K562 (cell line): ENCODE measurements around the gene ZNF284. TPM values are rescaled to one million over a fixed set of nuclear protein-coding genes. Genes with fewer than 3 reads are reported as not detected.

ENCODE experiments used
- ATF1 ChIP-seq, 2 experiments: fragments of 450-650 bp in 1 of 2; IDR thresholded peaks; 2 replicates each; pipeline ENCODE4 v1.6.1; 2016; ENCODE audit warnings: missing compliant biosample characterization in 1 of 2, missing genetic modification characterization in 1 of 2
- CXXC5 ChIP-seq: fragments of 250-450 bp; sonication (Bioruptor Pico); IDR thresholded peaks from 2 replicates; pipeline ENCODE4 v1.8.0; 2022; ENCODE audit warnings: inconsistent platforms, mild to moderate bottlenecking, moderate library complexity
- HMG20B ChIP-seq: fragments of 250-450 bp; sonication (Bioruptor Pico); IDR thresholded peaks from 2 replicates; pipeline ENCODE4 v1.5.0; 2021; ENCODE audit warnings: mild to moderate bottlenecking
- KLF13 ChIP-seq: fragments of 450-650 bp; IDR thresholded peaks from 2 replicates; pipeline ENCODE4 v1.6.1; 2016; ENCODE audit warnings: missing genetic modification characterization, low read depth, mild to moderate bottlenecking, missing compliant biosample characterization, moderate library complexity, borderline replicate concordance
- PYGO2 ChIP-seq: fragments of 450-650 bp; IDR thresholded peaks from 2 replicates; pipeline ENCODE4 v1.6.1; 2016; ENCODE audit warnings: mild to moderate bottlenecking, missing genetic modification characterization, moderate library complexity, missing compliant biosample characterization
- SRSF9 ChIP-seq: fragments of 200-400 bp; formaldehyde crosslinking; IDR thresholded peaks from 2 replicates; pipeline ENCODE4 v1.6.1; 2017; ENCODE audit warnings: low read depth, low read length, borderline replicate concordance
- ZBTB8A ChIP-seq: fragments of 450-650 bp; IDR thresholded peaks from 2 replicates; pipeline ENCODE4 v1.6.1; 2018; ENCODE audit warnings: mild to moderate bottlenecking, moderate library complexity; ENCODE audit not compliant: partially characterized antibody
- ZFP36 ChIP-seq: fragments of 150-350 bp; IDR thresholded peaks from 2 replicates; pipeline ENCODE4 v1.6.1; 2018; ENCODE audit warnings: low read length, low read depth; ENCODE audit not compliant: partially characterized antibody
- ZNF282 ChIP-seq: sonication (generic); formaldehyde crosslinking; IDR thresholded peaks from 2 replicates; pipeline ENCODE4 v1.8.1; 2023; ENCODE audit warnings: missing genetic modification reagents
- polyA plus RNA-seq, 8 experiments: library from polyadenylated mRNA; depleted of rRNA in 4 of 8; stranded (reverse) in 5 of 8; unstranded in 3 of 8; fragments of >200 nt; fragmentation: Nextera tagmentation in 2 of 8; fragmentation: Illumina TruSeq in 1 of 8; extraction: Ambion mirVana in 2 of 8; extraction: Trizol in 1 of 8; gene quantifications; 2 replicates each; pipeline versions ENCODE4 v1.2.1 to v1.2.3, GENCODE V29; 2011 to 2014; ENCODE audit warnings: inconsistent platforms in 1 of 8, missing spikeins in 1 of 8
- total RNA-seq, 7 experiments: library from RNA; depleted of rRNA in 6 of 7; stranded (reverse); fragments of >200 nt in 6 of 7; fragmentation: Illumina TruSeq in 2 of 7; extraction: Trizol in 2 of 7; gene quantifications; 2 replicates each; pipeline versions ENCODE4 v1.2.1 to v1.2.3, GENCODE V29; 2011 to 2021; ENCODE audit warnings: low replicate concordance in 1 of 7
- TF ChIP-seq, protein P1 (sequence below): fragments of 450-650 bp; IDR thresholded peaks from 2 replicates; pipeline ENCODE4 v1.6.1; 2016; ENCODE audit warnings: mild to moderate bottlenecking, moderate library complexity
- TF ChIP-seq, protein P2 (sequence below): IDR thresholded peaks from 2 replicates; pipeline ENCODE4 v1.6.1; 2011; ENCODE audit warnings: borderline replicate concordance, low read depth, mild to moderate bottlenecking, moderate library complexity, low read length; ENCODE audit not compliant: insufficient read depth, poor library complexity, severe bottlenecking
- TF ChIP-seq, protein P3 (sequence below), 2 experiments: fragments of 450-650 bp in 1 of 2; sonication (generic) in 1 of 2; formaldehyde crosslinking in 1 of 2; IDR thresholded peaks in 1 of 2; conservative IDR thresholded peaks in 1 of 2; 2 replicates each; pipeline versions ENCODE4 v1.6.1 to v1.8.1; 2016 to 2023; ENCODE audit warnings: mild to moderate bottlenecking in 2 of 2, moderate library complexity in 2 of 2, inconsistent platforms in 1 of 2, missing genetic modification reagents in 1 of 2

ZNF284 gene
- total and polyA plus RNA-seq, 9 of the 15 experiments (the other 6 are each of a cell fraction or from before 2014, with no cell fraction given) = 0.07 to 0.24 (median 0.20) TPM

DNA sequence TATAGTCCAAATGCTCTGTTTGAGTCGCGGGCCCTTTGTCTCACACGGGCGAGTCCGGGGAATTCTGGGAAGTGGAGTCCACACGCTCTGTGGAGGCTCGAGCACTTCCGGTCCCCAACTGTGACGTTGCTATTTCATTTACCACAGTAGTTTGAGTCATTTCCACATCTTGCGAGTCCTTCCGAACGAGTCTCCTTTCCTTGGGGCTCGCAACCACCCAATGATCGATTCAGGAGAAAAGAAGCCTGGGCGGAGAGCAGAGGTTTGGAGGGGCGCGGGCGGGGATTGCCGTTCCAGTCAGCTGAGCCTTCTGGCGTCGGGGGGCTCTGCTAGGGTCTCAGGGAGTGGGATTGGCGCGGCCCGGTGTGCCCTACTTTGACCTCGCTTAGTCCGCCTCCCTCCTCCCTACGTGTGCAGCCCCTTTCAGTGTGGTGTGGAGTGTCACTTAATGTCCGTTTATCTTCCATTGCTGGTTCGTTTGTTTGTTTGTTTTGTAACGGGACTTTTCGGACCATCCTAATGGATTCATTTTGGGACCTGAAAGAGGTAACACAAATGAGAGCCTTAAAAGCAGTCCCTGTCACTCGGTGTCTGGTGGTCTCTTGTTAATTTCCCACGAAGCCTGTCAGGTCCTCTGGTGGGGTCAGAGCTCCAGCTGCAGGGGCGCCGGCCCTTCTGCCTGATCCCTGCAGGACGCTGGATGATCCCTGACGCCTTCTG is 46.6 kb upstream of the ZNF284 start, which contains the start of gene ZNF222 (continued):
- TF ChIP-seq, protein P1, sequence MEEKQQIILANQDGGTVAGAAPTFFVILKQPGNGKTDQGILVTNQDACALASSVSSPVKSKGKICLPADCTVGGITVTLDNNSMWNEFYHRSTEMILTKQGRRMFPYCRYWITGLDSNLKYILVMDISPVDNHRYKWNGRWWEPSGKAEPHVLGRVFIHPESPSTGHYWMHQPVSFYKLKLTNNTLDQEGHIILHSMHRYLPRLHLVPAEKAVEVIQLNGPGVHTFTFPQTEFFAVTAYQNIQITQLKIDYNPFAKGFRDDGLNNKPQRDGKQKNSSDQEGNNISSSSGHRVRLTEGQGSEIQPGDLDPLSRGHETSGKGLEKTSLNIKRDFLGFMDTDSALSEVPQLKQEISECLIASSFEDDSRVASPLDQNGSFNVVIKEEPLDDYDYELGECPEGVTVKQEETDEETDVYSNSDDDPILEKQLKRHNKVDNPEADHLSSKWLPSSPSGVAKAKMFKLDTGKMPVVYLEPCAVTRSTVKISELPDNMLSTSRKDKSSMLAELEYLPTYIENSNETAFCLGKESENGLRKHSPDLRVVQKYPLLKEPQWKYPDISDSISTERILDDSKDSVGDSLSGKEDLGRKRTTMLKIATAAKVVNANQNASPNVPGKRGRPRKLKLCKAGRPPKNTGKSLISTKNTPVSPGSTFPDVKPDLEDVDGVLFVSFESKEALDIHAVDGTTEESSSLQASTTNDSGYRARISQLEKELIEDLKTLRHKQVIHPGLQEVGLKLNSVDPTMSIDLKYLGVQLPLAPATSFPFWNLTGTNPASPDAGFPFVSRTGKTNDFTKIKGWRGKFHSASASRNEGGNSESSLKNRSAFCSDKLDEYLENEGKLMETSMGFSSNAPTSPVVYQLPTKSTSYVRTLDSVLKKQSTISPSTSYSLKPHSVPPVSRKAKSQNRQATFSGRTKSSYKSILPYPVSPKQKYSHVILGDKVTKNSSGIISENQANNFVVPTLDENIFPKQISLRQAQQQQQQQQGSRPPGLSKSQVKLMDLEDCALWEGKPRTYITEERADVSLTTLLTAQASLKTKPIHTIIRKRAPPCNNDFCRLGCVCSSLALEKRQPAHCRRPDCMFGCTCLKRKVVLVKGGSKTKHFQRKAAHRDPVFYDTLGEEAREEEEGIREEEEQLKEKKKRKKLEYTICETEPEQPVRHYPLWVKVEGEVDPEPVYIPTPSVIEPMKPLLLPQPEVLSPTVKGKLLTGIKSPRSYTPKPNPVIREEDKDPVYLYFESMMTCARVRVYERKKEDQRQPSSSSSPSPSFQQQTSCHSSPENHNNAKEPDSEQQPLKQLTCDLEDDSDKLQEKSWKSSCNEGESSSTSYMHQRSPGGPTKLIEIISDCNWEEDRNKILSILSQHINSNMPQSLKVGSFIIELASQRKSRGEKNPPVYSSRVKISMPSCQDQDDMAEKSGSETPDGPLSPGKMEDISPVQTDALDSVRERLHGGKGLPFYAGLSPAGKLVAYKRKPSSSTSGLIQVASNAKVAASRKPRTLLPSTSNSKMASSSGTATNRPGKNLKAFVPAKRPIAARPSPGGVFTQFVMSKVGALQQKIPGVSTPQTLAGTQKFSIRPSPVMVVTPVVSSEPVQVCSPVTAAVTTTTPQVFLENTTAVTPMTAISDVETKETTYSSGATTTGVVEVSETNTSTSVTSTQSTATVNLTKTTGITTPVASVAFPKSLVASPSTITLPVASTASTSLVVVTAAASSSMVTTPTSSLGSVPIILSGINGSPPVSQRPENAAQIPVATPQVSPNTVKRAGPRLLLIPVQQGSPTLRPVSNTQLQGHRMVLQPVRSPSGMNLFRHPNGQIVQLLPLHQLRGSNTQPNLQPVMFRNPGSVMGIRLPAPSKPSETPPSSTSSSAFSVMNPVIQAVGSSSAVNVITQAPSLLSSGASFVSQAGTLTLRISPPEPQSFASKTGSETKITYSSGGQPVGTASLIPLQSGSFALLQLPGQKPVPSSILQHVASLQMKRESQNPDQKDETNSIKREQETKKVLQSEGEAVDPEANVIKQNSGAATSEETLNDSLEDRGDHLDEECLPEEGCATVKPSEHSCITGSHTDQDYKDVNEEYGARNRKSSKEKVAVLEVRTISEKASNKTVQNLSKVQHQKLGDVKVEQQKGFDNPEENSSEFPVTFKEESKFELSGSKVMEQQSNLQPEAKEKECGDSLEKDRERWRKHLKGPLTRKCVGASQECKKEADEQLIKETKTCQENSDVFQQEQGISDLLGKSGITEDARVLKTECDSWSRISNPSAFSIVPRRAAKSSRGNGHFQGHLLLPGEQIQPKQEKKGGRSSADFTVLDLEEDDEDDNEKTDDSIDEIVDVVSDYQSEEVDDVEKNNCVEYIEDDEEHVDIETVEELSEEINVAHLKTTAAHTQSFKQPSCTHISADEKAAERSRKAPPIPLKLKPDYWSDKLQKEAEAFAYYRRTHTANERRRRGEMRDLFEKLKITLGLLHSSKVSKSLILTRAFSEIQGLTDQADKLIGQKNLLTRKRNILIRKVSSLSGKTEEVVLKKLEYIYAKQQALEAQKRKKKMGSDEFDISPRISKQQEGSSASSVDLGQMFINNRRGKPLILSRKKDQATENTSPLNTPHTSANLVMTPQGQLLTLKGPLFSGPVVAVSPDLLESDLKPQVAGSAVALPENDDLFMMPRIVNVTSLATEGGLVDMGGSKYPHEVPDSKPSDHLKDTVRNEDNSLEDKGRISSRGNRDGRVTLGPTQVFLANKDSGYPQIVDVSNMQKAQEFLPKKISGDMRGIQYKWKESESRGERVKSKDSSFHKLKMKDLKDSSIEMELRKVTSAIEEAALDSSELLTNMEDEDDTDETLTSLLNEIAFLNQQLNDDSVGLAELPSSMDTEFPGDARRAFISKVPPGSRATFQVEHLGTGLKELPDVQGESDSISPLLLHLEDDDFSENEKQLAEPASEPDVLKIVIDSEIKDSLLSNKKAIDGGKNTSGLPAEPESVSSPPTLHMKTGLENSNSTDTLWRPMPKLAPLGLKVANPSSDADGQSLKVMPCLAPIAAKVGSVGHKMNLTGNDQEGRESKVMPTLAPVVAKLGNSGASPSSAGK = no peak
- TF ChIP-seq ZNF282 (CRISPR knock-in tag) (no peak), ZFP36 (no peak), ATF1 (CRISPR knock-in tag; IDR thresholded peaks at IDR 0.05) (no peak), ATF1 (tag; IDR thresholded peaks at IDR 0.05) (peak; percentile 96), KLF13 (tag) (no peak), SRSF9 (no peak), PYGO2 (no peak), ZBTB8A (no peak), CXXC5 (CRISPR knock-in tag) (no peak), HMG20B (CRISPR knock-in tag) (no peak)
- TF ChIP-seq, protein P2, sequence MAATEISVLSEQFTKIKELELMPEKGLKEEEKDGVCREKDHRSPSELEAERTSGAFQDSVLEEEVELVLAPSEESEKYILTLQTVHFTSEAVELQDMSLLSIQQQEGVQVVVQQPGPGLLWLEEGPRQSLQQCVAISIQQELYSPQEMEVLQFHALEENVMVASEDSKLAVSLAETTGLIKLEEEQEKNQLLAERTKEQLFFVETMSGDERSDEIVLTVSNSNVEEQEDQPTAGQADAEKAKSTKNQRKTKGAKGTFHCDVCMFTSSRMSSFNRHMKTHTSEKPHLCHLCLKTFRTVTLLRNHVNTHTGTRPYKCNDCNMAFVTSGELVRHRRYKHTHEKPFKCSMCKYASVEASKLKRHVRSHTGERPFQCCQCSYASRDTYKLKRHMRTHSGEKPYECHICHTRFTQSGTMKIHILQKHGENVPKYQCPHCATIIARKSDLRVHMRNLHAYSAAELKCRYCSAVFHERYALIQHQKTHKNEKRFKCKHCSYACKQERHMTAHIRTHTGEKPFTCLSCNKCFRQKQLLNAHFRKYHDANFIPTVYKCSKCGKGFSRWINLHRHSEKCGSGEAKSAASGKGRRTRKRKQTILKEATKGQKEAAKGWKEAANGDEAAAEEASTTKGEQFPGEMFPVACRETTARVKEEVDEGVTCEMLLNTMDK = no peak
- TF ChIP-seq, protein P3, sequence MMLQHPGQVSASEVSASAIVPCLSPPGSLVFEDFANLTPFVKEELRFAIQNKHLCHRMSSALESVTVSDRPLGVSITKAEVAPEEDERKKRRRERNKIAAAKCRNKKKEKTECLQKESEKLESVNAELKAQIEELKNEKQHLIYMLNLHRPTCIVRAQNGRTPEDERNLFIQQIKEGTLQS (IDR thresholded peaks at IDR 0.05) = peak; percentile 53; the same call in 1 of the 2 replicates
- TF ChIP-seq, protein P3 (CRISPR knock-in tag; conservative IDR thresholded peaks at IDR 0.05) = no peak
